SK-N-SH (cell line): ENCODE results near the gene DOCK6.

Experiments used
- EP300 ChIP-seq, 2 experiments: IDR thresholded peaks; 2 replicates each; pipeline versions ENCODE4 v1.4.0 to v1.6.1; 2012; ENCODE audit warnings: borderline replicate concordance in 1 of 2, low read depth in 1 of 2, low read length in 1 of 2
- EZH2phosphoT487 ChIP-seq: fragments of 200-600 bp; sonication (generic); IDR thresholded peaks from 2 replicates; pipeline ENCODE4 v1.6.1; 2017; ENCODE audit warnings: low read depth, mixed run types, mild to moderate bottlenecking, antibody characterized with exemption, moderate library complexity, borderline replicate concordance
- GABPA ChIP-seq: IDR thresholded peaks from 2 replicates; pipeline ENCODE4 v1.4.0; 2012; ENCODE audit warnings: low read depth, mild to moderate bottlenecking
- TAF1 ChIP-seq: IDR thresholded peaks from 2 replicates; pipeline ENCODE4 v1.6.1; 2012; ENCODE audit warnings: low read depth, mild to moderate bottlenecking, low read length, moderate library complexity, borderline replicate concordance
- USF2 ChIP-seq: fragments of 150-350 bp; IDR thresholded peaks from 2 replicates; pipeline ENCODE4 v1.6.1; 2017; ENCODE audit warnings: antibody characterized with exemption, low read length, low read depth, borderline replicate concordance
- TF ChIP-seq, protein P1 (sequence below): fragments of 200-600 bp; sonication (generic); IDR thresholded peaks from 2 replicates; pipeline ENCODE4 v1.6.1; 2017; ENCODE audit warnings: antibody characterized with exemption, mild to moderate bottlenecking, moderate library complexity

GRCh38 chr19:11227195-11227886 is 35.0 kb downstream of the DOCK6 start:
- TF ChIP-seq, protein P1, sequence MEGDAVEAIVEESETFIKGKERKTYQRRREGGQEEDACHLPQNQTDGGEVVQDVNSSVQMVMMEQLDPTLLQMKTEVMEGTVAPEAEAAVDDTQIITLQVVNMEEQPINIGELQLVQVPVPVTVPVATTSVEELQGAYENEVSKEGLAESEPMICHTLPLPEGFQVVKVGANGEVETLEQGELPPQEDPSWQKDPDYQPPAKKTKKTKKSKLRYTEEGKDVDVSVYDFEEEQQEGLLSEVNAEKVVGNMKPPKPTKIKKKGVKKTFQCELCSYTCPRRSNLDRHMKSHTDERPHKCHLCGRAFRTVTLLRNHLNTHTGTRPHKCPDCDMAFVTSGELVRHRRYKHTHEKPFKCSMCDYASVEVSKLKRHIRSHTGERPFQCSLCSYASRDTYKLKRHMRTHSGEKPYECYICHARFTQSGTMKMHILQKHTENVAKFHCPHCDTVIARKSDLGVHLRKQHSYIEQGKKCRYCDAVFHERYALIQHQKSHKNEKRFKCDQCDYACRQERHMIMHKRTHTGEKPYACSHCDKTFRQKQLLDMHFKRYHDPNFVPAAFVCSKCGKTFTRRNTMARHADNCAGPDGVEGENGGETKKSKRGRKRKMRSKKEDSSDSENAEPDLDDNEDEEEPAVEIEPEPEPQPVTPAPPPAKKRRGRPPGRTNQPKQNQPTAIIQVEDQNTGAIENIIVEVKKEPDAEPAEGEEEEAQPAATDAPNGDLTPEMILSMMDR, result peak; percentile 33; the same call in 1 of the 2 replicates
- TF ChIP-seq EZH2phosphoT487, result no peak
- TF ChIP-seq USF2, result no peak
- no peak for TF ChIP-seq TAF1
- no peak for TF ChIP-seq GABPA
- TF ChIP-seq EP300 (IDR thresholded peaks at IDR 0.05; ENCODE audit: borderline replicate concordance in 1 of 2, low read depth in 1 of 2, low read length in 1 of 2), result no peak
